ENCODE results near the gene LAS1L.

GRCh38 chrX:65522739-65523372 is 11.7 kb downstream of the LAS1L start:
- TF ChIP-seq, protein P1, sequence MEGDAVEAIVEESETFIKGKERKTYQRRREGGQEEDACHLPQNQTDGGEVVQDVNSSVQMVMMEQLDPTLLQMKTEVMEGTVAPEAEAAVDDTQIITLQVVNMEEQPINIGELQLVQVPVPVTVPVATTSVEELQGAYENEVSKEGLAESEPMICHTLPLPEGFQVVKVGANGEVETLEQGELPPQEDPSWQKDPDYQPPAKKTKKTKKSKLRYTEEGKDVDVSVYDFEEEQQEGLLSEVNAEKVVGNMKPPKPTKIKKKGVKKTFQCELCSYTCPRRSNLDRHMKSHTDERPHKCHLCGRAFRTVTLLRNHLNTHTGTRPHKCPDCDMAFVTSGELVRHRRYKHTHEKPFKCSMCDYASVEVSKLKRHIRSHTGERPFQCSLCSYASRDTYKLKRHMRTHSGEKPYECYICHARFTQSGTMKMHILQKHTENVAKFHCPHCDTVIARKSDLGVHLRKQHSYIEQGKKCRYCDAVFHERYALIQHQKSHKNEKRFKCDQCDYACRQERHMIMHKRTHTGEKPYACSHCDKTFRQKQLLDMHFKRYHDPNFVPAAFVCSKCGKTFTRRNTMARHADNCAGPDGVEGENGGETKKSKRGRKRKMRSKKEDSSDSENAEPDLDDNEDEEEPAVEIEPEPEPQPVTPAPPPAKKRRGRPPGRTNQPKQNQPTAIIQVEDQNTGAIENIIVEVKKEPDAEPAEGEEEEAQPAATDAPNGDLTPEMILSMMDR (IDR thresholded peaks at IDR 0.05; ENCODE audit: low read depth, low read length, poor library complexity, severe bottlenecking): no peak
- no peak for TF ChIP-seq EZH2phosphoT487 (IDR thresholded peaks at IDR 0.05; ENCODE audit: borderline replicate concordance, low read length)
